Mucosa of rectum (tissue), 2 donors: ENCODE results near the gene CYP1A2.

ENCODE experiments used
- H3K27ac ChIP-seq, 2 donors: one replicate each; pipeline ENCODE4 v1.7.0; 2013; ENCODE audit warnings: inconsistent platforms in 2 of 2, low read depth in 2 of 2, low read length in 2 of 2
- H3K27me3 ChIP-seq, 2 donors: one replicate each; pipeline ENCODE4 v1.7.0; 2013; ENCODE audit warnings: low read length in 2 of 2; ENCODE audit not compliant: control insufficient read depth in 2 of 2, insufficient read depth in 2 of 2
- H3K36me3 ChIP-seq, 2 donors: one replicate each; pipeline ENCODE4 v1.7.0; 2013; ENCODE audit warnings: low read length in 2 of 2; ENCODE audit not compliant: control insufficient read depth in 2 of 2, insufficient read depth in 2 of 2
- H3K4me1 ChIP-seq, 2 donors: one replicate each; pipeline ENCODE4 v1.7.0; 2013; ENCODE audit warnings: low read length in 2 of 2, mild to moderate bottlenecking in 1 of 2; ENCODE audit not compliant: control insufficient read depth in 2 of 2, insufficient read depth in 2 of 2
- H3K4me3 ChIP-seq, 2 donors: one replicate each; pipeline ENCODE4 v1.7.0; 2013; ENCODE audit warnings: low read length in 2 of 2
- H3K9ac ChIP-seq, 2 donors: one replicate each; pipeline ENCODE4 v1.7.0; 2013; ENCODE audit warnings: low read length in 2 of 2, low read depth in 1 of 2, mild to moderate bottlenecking in 1 of 2
- H3K9me3 ChIP-seq, 2 donors: one replicate each; pipeline ENCODE4 v1.7.0; 2013; ENCODE audit warnings: low read length in 2 of 2; ENCODE audit not compliant: control insufficient read depth in 2 of 2
- donor health status: healthy.
- donor health status: Normal muscosa, but diverticular disease.

The CYP1A2 gene, protein sequence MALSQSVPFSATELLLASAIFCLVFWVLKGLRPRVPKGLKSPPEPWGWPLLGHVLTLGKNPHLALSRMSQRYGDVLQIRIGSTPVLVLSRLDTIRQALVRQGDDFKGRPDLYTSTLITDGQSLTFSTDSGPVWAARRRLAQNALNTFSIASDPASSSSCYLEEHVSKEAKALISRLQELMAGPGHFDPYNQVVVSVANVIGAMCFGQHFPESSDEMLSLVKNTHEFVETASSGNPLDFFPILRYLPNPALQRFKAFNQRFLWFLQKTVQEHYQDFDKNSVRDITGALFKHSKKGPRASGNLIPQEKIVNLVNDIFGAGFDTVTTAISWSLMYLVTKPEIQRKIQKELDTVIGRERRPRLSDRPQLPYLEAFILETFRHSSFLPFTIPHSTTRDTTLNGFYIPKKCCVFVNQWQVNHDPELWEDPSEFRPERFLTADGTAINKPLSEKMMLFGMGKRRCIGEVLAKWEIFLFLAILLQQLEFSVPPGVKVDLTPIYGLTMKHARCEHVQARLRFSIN

GRCh38 chr15:74748322-74748946 lies at the start of gene CYP1A2:
Gene CYP1A2 (plus strand): TSS chr15:74748845. CDS start chr15:74749739, 894 bp downstream.
- H3K27ac ChIP-seq: no peak within 1 kb of the TSS
- peaks cover 0 to 2% of the 10 kb centered on the region in 2 donors for H3K27me3 ChIP-seq
- no peaks in the 10 kb centered on the region for H3K4me1 ChIP-seq
- no peaks in the 10 kb centered on the region for H3K36me3 ChIP-seq
- no peak within 1 kb of the TSS for H3K9ac ChIP-seq
- no peak within 1 kb of the TSS for H3K4me3 ChIP-seq
- no peaks in the 10 kb centered on the region for H3K9me3 ChIP-seq

DNA sequence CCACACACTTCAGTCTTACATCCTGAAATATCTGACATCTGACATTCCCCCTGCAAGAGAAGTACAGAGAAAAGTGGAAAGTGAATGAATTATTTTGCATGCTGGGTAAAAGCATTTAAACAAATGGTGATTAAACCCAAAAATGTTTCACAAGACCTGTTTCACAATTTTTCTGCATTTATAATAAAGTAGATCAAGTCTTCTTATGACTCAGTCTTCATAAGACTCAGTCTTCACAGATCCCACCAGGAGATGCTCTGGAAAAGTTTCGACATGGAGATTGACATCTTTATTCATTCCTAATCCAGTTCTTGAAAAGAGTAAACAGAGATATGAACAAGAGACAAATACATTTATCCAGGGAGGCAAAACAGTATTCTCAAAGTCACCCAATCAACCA lies 39.6 kb upstream of the CYP1A2 start:
- Histone ChIP-seq H3K27ac (no peak overlapping the region), H3K9me3 (no peaks in the 10 kb centered on the region), H3K4me1 (no peaks in the 10 kb centered on the region)

GRCh38 chr15:74709892-74710291 lies 38.8 kb upstream of the CYP1A2 start:
- H3K9me3 ChIP-seq: no peaks in the 10 kb centered on the region
- H3K36me3 ChIP-seq: no peaks in the 10 kb centered on the region
- no peaks in the 10 kb centered on the region for H3K4me1 ChIP-seq
- H3K27me3 ChIP-seq: no peaks in the 10 kb centered on the region
- H3K4me3 ChIP-seq: no peak overlapping the region
- H3K27ac ChIP-seq: no peak overlapping the region
- no peak overlapping the region for H3K9ac ChIP-seq

More for the DNA sequence above, 39.6 kb upstream of the CYP1A2 start:
- Histone ChIP-seq H3K36me3 (no peaks in the 10 kb centered on the region), H3K4me3 (no peak overlapping the region), H3K9ac (no peak overlapping the region), H3K27me3 (no peaks in the 10 kb centered on the region)

DNA sequence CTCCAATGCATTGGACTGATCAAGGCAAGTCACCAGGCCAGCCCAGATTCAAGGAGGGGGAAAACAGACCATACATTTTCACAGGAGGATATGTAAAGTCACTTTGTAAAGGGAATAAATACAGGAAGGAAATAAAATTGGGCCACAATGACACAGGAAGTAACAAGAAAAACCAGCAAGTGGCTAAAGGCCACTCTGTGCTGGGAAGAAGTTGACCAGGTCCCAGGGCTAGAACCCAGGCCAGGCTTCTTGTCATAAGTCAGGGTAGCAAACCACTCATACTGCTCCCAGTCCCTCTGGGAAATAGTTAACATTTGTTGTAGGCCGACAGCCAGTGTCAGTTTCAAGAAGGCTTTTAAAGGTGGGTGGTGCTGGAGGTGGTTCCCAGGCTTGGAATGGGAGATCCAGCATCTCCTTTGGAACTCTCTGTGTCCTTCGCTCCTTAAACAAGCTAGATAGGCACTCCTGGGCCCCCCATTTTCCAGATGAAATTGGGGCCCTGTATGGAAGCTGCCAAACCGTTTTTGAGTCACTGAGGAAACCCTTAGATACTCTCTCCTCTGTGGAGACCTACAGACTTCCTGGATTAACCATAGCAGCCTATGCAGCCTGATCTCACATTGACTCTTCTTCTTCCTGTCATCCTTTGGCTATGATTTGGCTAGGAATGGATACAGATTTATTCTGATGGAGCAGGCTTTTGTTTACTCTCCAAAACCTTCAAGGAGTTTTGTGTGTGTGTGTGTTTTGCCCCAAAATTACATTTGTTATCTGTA lies 38.1 kb upstream of the CYP1A2 start:
- Histone ChIP-seq H3K27ac (no peak overlapping the region), H3K4me1 (no peaks in the 10 kb centered on the region), H3K27me3 (no peaks in the 10 kb centered on the region), H3K36me3 (no peaks in the 10 kb centered on the region), H3K4me3 (no peak overlapping the region), H3K9ac (no peak overlapping the region), H3K9me3 (no peaks in the 10 kb centered on the region)

- Histone ChIP-seq H3K27ac (no peak overlapping the region), H3K4me3 (no peak overlapping the region), H3K9me3 (no peaks in the 10 kb centered on the region), H3K9ac (no peak overlapping the region), H3K36me3 (no peaks in the 10 kb centered on the region), H3K27me3 (no peaks in the 10 kb centered on the region), H3K4me1 (no peaks in the 10 kb centered on the region)
Measured at GRCh38 chr15:74712311-74712710, 36.3 kb upstream of the CYP1A2 start.

GRCh38 chr15:74716651-74717050 lies 32.0 kb upstream of the CYP1A2 start:
- H3K27ac ChIP-seq: no peak overlapping the region
- H3K9me3 ChIP-seq: no peaks in the 10 kb centered on the region
- peaks cover 0 to under 1% of the 10 kb centered on the region in 2 donors for H3K27me3 ChIP-seq
- no peaks in the 10 kb centered on the region for H3K4me1 ChIP-seq
- no peak overlapping the region for H3K4me3 ChIP-seq
- H3K36me3 ChIP-seq: no peaks in the 10 kb centered on the region
- H3K9ac ChIP-seq: no peak overlapping the region

GRCh38 chr15:74722591-74722990 lies 26.1 kb upstream of the CYP1A2 start:
- no peak overlapping the region for H3K4me3 ChIP-seq
- peaks cover 15 to 18% of the 10 kb centered on the region in 2 donors for H3K27me3 ChIP-seq
- no peaks in the 10 kb centered on the region for H3K9me3 ChIP-seq
- no peak overlapping the region for H3K27ac ChIP-seq
- H3K9ac ChIP-seq: no peak overlapping the region
- no peaks in the 10 kb centered on the region for H3K36me3 ChIP-seq
- peaks cover 5 to 7% of the 10 kb centered on the region in 2 donors for H3K4me1 ChIP-seq

GRCh38 chr15:74723187-74723586 lies 25.5 kb upstream of the CYP1A2 start:
- Histone ChIP-seq H3K9ac (no peak overlapping the region), H3K36me3 (no peaks in the 10 kb centered on the region), H3K27ac (no peak overlapping the region), H3K9me3 (no peaks in the 10 kb centered on the region), H3K4me1 (peaks cover 5 to 7% of the 10 kb centered on the region in 2 donors), H3K27me3 (peaks cover 18 to 23% of the 10 kb centered on the region in 2 donors), H3K4me3 (no peak overlapping the region)

DNA sequence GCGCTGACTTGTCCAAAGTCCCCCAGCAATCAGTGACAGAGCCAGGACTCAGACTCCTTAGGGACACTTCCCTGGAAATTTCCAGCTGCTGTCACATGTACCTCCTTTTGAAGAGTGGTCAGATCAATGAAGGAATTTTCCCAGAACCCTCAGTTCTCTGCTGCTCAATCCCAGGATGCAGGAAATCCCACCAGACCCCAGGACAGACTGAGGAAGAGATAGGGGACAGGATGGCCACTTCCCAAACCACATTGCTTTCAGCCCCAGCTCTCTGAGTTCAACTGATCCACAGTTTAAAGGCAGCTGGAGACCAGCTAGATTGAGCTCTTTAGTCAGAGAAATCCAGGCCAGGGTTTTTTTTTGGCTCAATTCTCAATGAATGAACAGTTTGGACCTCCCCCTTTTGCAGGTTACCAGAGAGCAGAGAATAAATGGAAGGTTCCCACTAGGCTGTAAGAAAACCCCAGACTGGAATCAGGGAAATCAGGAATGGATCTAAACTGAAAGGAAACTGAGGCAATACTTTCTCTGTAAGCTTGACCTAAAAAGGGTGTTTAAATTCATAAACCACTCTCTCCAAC lies 24.8 kb upstream of the CYP1A2 start:
- H3K4me3 ChIP-seq: no peak overlapping the region
- H3K4me1 ChIP-seq: peaks cover 5 to 7% of the 10 kb centered on the region in 2 donors
- H3K27ac ChIP-seq: no peak overlapping the region
- no peaks in the 10 kb centered on the region for H3K9me3 ChIP-seq
- H3K36me3 ChIP-seq: no peaks in the 10 kb centered on the region
- peaks cover 18 to 23% of the 10 kb centered on the region in 2 donors for H3K27me3 ChIP-seq
- no peak overlapping the region for H3K9ac ChIP-seq
